WTC11 (cell line): ENCODE data around the gene SLCO1B1. TPM values are rescaled to one million over a fixed set of nuclear protein-coding genes. Genes with fewer than 3 reads are reported as not detected.

ENCODE experiments used
- ATAC-seq: fragments of 200-7000 bp; cut with Tn5 transposase; 2 replicates; pipeline ENCODE4 v1.10.0; 2021; ENCODE audit warnings: mild to moderate bottlenecking, moderate library complexity
- CTCF ChIA-PET: fragments of 300-600 bp; sonication (Branson Sonifier 250); formaldehyde crosslinking; loops from one replicate; lab custom pipeline; 2021; ENCODE audit warnings: antibody characterized with exemption; lab: Charles Lee
- POLR2A ChIA-PET: fragments of 350-600 bp; sonication (Branson Sonifier 250); formaldehyde crosslinking; loops from one replicate; lab custom pipeline; 2021; ENCODE audit warnings: antibody characterized with exemption; lab: Charles Lee
- DNase-seq: peaks from one replicate; pipeline ENCODE4 v3.0.0; 2021; ENCODE audit warnings: low spot score
- H3K27ac Mint-ChIP-seq: 2 replicates; pipeline ENCODE4 v1.8.0; 2021; ENCODE audit warnings: mixed read lengths
- H3K27me3 Mint-ChIP-seq: 2 replicates; pipeline ENCODE4 v1.8.0; 2021; ENCODE audit warnings: low read depth, mild to moderate bottlenecking, moderate library complexity, mixed read lengths
- H3K36me3 Mint-ChIP-seq: 2 replicates; pipeline ENCODE4 v1.8.0; 2021; ENCODE audit warnings: mixed read lengths
- H3K4me1 Mint-ChIP-seq: 2 replicates; pipeline ENCODE4 v1.8.0; 2022; ENCODE audit warnings: mixed read lengths
- H3K4me3 Mint-ChIP-seq: 2 replicates; pipeline ENCODE4 v1.8.0; 2021; ENCODE audit warnings: mild to moderate bottlenecking, moderate library complexity, mixed read lengths
- H3K9me3 Mint-ChIP-seq: 2 replicates; pipeline ENCODE4 v1.8.0; 2021; ENCODE audit warnings: mixed read lengths
- CREB1 ChIP-seq: sonication (generic); formaldehyde crosslinking; IDR thresholded peaks from 2 replicates; pipeline ENCODE4 v1.8.0; 2023; ENCODE audit warnings: mild to moderate bottlenecking, missing genetic modification reagents
- GTF2I ChIP-seq: fragments of 250-450 bp; sonication (Bioruptor Pico); conservative IDR thresholded peaks from 2 replicates; pipeline ENCODE4 v1.4.0; 2021; ENCODE audit warnings: mild to moderate bottlenecking
- MXD4 ChIP-seq: fragments of 250-450 bp; sonication (Bioruptor Pico); IDR thresholded peaks from 2 replicates; pipeline ENCODE4 v1.8.0; 2021; ENCODE audit warnings: mild to moderate bottlenecking, moderate library complexity, borderline replicate concordance
- NFYB ChIP-seq: sonication (generic); formaldehyde crosslinking; conservative IDR thresholded peaks from 2 replicates; pipeline ENCODE4 v1.8.0; 2022; ENCODE audit warnings: low read depth, missing genetic modification reagents
- TEAD1 ChIP-seq: sonication (generic); formaldehyde crosslinking; IDR thresholded peaks from 2 replicates; pipeline ENCODE4 v1.8.0; 2022; ENCODE audit warnings: mild to moderate bottlenecking, missing genetic modification reagents
- TEAD4 ChIP-seq: sonication (generic); formaldehyde crosslinking; IDR thresholded peaks from 2 replicates; pipeline ENCODE4 v1.8.0; 2022; ENCODE audit warnings: mild to moderate bottlenecking, missing genetic modification reagents
- ZNF317 ChIP-seq: sonication (generic); formaldehyde crosslinking; IDR thresholded peaks from 2 replicates; pipeline ENCODE4 v1.8.1; 2023; ENCODE audit warnings: low read depth, mild to moderate bottlenecking, moderate library complexity, missing genetic modification reagents, borderline replicate concordance
- total RNA-seq: library from RNA; stranded (reverse); gene quantifications from 3 replicates; pipeline ENCODE4 v1.2.3, GENCODE V29; 2021
- TF ChIP-seq, protein P1 (sequence below): fragments of 250-450 bp; sonication (Bioruptor Pico); IDR thresholded peaks from 2 replicates; pipeline ENCODE4 v1.9.0; 2021; ENCODE audit warnings: moderate library complexity, mild to moderate bottlenecking, inconsistent platforms, borderline replicate concordance
- TF ChIP-seq, protein P2 (sequence below): fragments of 250-450 bp; sonication (Bioruptor Pico); IDR thresholded peaks from 2 replicates; pipeline ENCODE4 v1.9.0; 2021; ENCODE audit warnings: mild to moderate bottlenecking
- TF ChIP-seq, protein P3 (sequence below): sonication (generic); formaldehyde crosslinking; IDR thresholded peaks from 2 replicates; pipeline ENCODE4 v1.8.1; 2023; ENCODE audit warnings: mild to moderate bottlenecking, missing genetic modification reagents
- TF ChIP-seq, protein P4 (sequence below): sonication (generic); formaldehyde crosslinking; IDR thresholded peaks from 2 replicates; pipeline ENCODE4 v1.8.0; 2022; ENCODE audit warnings: mild to moderate bottlenecking, missing genetic modification reagents
- TF ChIP-seq, protein P5 (sequence below): sonication (generic); formaldehyde crosslinking; IDR thresholded peaks from 2 replicates; pipeline ENCODE4 v1.8.1; 2023; ENCODE audit warnings: mild to moderate bottlenecking, missing genetic modification reagents, moderate library complexity
- TF ChIP-seq, protein P6 (sequence below): sonication (generic); formaldehyde crosslinking; IDR thresholded peaks from 2 replicates; pipeline ENCODE4 v1.8.1; 2022; ENCODE audit warnings: low read depth, mild to moderate bottlenecking, moderate library complexity, missing genetic modification reagents, borderline replicate concordance
- TF ChIP-seq, protein P7 (sequence below): sonication (generic); formaldehyde crosslinking; IDR thresholded peaks from 2 replicates; pipeline ENCODE4 v1.8.1; 2022; ENCODE audit warnings: low read depth, missing genetic modification reagents, borderline replicate concordance
- TF ChIP-seq, protein P8 (sequence below): sonication (generic); formaldehyde crosslinking; IDR thresholded peaks from 2 replicates; pipeline ENCODE4 v1.8.0; 2023; ENCODE audit warnings: mild to moderate bottlenecking, missing genetic modification reagents
- TF ChIP-seq, protein P9 (sequence below): sonication (generic); formaldehyde crosslinking; IDR thresholded peaks from 2 replicates; pipeline ENCODE4 v1.8.0; 2022; ENCODE audit warnings: mild to moderate bottlenecking, missing genetic modification reagents
- TF ChIP-seq, protein P10 (sequence below): sonication (generic); formaldehyde crosslinking; IDR thresholded peaks from 2 replicates; pipeline ENCODE4 v1.8.0; 2023; ENCODE audit warnings: missing genetic modification reagents, mild to moderate bottlenecking, borderline replicate concordance

The SLCO1B1 gene
- total RNA-seq, 1 experiment from 2014 or later, result 0.52 TPM

DNA sequence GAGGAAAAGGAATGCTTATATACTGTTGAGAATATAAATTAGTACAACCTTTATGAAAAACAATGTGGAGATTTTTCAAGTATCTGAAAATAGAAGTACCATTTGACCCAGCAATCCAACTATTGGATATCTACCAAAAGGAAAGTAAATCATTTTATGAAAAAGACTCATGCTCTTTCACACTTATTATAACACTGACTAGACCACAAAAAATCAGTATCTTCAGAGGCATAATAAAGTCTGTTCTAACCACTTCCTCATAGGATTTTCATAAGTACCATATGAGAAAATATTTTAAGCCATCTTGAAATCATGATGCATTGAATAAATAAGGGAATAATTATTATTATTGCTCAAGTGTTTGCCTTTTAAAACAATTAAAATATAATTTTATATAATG, 90.8 kb downstream of the SLCO1B1 start (continued):
- TF ChIP-seq, protein P1, sequence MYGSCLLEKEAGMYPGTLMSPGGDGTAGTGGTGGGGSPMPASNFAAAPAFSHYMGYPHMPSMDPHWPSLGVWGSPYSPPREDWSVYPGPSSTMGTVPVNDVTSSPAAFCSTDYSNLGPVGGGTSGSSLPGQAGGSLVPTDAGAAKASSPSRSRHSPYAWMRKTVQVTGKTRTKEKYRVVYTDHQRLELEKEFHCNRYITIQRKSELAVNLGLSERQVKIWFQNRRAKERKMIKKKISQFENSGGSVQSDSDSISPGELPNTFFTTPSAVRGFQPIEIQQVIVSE (CRISPR knock-in tag), result no peak
- TF ChIP-seq TEAD4 (no peak), ZNF317 (no peak)

DNA sequence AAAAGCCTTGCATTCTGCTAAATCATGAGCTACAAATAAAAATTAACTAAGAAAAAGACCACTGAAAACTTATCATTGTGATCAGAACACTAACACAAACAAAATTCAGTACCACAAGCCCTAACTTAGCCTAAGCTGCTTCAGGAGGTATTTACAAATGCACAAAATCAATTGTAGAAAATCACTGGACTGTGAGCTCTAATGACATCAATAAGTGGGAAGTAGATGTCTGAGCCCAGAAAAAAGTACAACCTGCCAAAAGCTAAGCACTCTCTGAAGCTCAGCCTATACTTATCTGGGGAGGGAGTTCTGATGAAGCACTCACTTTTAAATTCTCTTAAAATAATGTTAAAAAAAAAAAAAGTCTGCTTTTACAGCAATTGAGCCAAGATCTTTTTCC, 92.9 kb downstream of the SLCO1B1 start:
- TF ChIP-seq, protein P2, sequence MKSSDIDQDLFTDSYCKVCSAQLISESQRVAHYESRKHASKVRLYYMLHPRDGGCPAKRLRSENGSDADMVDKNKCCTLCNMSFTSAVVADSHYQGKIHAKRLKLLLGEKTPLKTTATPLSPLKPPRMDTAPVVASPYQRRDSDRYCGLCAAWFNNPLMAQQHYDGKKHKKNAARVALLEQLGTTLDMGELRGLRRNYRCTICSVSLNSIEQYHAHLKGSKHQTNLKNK, result no peak
- TF ChIP-seq, protein P3, sequence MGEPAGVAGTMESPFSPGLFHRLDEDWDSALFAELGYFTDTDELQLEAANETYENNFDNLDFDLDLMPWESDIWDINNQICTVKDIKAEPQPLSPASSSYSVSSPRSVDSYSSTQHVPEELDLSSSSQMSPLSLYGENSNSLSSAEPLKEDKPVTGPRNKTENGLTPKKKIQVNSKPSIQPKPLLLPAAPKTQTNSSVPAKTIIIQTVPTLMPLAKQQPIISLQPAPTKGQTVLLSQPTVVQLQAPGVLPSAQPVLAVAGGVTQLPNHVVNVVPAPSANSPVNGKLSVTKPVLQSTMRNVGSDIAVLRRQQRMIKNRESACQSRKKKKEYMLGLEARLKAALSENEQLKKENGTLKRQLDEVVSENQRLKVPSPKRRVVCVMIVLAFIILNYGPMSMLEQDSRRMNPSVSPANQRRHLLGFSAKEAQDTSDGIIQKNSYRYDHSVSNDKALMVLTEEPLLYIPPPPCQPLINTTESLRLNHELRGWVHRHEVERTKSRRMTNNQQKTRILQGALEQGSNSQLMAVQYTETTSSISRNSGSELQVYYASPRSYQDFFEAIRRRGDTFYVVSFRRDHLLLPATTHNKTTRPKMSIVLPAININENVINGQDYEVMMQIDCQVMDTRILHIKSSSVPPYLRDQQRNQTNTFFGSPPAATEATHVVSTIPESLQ (CRISPR knock-in tag), result no peak
- TF ChIP-seq, protein P4, sequence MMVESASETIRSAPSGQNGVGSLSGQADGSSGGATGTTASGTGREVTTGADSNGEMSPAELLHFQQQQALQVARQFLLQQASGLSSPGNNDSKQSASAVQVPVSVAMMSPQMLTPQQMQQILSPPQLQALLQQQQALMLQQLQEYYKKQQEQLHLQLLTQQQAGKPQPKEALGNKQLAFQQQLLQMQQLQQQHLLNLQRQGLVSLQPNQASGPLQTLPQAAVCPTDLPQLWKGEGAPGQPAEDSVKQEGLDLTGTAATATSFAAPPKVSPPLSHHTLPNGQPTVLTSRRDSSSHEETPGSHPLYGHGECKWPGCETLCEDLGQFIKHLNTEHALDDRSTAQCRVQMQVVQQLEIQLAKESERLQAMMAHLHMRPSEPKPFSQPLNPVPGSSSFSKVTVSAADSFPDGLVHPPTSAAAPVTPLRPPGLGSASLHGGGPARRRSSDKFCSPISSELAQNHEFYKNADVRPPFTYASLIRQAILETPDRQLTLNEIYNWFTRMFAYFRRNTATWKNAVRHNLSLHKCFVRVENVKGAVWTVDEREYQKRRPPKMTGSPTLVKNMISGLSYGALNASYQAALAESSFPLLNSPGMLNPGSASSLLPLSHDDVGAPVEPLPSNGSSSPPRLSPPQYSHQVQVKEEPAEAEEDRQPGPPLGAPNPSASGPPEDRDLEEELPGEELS (CRISPR knock-in tag), result no peak
- no peak for TF ChIP-seq TEAD1
- TF ChIP-seq, protein P5, sequence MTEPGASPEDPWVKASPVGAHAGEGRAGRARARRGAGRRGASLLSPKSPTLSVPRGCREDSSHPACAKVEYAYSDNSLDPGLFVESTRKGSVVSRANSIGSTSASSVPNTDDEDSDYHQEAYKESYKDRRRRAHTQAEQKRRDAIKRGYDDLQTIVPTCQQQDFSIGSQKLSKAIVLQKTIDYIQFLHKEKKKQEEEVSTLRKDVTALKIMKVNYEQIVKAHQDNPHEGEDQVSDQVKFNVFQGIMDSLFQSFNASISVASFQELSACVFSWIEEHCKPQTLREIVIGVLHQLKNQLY (CRISPR knock-in tag), result no peak
- no peak for TF ChIP-seq NFYB (CRISPR knock-in tag)
- no peak for TF ChIP-seq GTF2I (CRISPR knock-in tag)
- TF ChIP-seq, protein P6, sequence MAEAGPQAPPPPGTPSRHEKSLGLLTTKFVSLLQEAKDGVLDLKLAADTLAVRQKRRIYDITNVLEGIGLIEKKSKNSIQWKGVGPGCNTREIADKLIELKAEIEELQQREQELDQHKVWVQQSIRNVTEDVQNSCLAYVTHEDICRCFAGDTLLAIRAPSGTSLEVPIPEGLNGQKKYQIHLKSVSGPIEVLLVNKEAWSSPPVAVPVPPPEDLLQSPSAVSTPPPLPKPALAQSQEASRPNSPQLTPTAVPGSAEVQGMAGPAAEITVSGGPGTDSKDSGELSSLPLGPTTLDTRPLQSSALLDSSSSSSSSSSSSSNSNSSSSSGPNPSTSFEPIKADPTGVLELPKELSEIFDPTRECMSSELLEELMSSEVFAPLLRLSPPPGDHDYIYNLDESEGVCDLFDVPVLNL, result no peak
- TF ChIP-seq, protein P7, sequence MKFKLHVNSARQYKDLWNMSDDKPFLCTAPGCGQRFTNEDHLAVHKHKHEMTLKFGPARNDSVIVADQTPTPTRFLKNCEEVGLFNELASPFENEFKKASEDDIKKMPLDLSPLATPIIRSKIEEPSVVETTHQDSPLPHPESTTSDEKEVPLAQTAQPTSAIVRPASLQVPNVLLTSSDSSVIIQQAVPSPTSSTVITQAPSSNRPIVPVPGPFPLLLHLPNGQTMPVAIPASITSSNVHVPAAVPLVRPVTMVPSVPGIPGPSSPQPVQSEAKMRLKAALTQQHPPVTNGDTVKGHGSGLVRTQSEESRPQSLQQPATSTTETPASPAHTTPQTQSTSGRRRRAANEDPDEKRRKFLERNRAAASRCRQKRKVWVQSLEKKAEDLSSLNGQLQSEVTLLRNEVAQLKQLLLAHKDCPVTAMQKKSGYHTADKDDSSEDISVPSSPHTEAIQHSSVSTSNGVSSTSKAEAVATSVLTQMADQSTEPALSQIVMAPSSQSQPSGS, result no peak
- no peak for TF ChIP-seq CREB1
- no peak for TF ChIP-seq MXD4 (CRISPR knock-in tag)
- TF ChIP-seq, protein P8, sequence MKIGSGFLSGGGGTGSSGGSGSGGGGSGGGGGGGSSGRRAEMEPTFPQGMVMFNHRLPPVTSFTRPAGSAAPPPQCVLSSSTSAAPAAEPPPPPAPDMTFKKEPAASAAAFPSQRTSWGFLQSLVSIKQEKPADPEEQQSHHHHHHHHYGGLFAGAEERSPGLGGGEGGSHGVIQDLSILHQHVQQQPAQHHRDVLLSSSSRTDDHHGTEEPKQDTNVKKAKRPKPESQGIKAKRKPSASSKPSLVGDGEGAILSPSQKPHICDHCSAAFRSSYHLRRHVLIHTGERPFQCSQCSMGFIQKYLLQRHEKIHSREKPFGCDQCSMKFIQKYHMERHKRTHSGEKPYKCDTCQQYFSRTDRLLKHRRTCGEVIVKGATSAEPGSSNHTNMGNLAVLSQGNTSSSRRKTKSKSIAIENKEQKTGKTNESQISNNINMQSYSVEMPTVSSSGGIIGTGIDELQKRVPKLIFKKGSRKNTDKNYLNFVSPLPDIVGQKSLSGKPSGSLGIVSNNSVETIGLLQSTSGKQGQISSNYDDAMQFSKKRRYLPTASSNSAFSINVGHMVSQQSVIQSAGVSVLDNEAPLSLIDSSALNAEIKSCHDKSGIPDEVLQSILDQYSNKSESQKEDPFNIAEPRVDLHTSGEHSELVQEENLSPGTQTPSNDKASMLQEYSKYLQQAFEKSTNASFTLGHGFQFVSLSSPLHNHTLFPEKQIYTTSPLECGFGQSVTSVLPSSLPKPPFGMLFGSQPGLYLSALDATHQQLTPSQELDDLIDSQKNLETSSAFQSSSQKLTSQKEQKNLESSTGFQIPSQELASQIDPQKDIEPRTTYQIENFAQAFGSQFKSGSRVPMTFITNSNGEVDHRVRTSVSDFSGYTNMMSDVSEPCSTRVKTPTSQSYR (CRISPR knock-in tag), result no peak
- TF ChIP-seq, protein P9, sequence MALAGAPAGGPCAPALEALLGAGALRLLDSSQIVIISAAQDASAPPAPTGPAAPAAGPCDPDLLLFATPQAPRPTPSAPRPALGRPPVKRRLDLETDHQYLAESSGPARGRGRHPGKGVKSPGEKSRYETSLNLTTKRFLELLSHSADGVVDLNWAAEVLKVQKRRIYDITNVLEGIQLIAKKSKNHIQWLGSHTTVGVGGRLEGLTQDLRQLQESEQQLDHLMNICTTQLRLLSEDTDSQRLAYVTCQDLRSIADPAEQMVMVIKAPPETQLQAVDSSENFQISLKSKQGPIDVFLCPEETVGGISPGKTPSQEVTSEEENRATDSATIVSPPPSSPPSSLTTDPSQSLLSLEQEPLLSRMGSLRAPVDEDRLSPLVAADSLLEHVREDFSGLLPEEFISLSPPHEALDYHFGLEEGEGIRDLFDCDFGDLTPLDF (CRISPR knock-in tag), result no peak
- TF ChIP-seq, protein P10, sequence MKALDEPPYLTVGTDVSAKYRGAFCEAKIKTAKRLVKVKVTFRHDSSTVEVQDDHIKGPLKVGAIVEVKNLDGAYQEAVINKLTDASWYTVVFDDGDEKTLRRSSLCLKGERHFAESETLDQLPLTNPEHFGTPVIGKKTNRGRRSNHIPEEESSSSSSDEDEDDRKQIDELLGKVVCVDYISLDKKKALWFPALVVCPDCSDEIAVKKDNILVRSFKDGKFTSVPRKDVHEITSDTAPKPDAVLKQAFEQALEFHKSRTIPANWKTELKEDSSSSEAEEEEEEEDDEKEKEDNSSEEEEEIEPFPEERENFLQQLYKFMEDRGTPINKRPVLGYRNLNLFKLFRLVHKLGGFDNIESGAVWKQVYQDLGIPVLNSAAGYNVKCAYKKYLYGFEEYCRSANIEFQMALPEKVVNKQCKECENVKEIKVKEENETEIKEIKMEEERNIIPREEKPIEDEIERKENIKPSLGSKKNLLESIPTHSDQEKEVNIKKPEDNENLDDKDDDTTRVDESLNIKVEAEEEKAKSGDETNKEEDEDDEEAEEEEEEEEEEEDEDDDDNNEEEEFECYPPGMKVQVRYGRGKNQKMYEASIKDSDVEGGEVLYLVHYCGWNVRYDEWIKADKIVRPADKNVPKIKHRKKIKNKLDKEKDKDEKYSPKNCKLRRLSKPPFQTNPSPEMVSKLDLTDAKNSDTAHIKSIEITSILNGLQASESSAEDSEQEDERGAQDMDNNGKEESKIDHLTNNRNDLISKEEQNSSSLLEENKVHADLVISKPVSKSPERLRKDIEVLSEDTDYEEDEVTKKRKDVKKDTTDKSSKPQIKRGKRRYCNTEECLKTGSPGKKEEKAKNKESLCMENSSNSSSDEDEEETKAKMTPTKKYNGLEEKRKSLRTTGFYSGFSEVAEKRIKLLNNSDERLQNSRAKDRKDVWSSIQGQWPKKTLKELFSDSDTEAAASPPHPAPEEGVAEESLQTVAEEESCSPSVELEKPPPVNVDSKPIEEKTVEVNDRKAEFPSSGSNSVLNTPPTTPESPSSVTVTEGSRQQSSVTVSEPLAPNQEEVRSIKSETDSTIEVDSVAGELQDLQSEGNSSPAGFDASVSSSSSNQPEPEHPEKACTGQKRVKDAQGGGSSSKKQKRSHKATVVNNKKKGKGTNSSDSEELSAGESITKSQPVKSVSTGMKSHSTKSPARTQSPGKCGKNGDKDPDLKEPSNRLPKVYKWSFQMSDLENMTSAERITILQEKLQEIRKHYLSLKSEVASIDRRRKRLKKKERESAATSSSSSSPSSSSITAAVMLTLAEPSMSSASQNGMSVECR (CRISPR knock-in tag), result no peak
- ATAC-seq, result no peak
- POLR2A ChIA-PET, result no interaction called here

More for the DNA sequence above, 92.9 kb downstream of the SLCO1B1 start:
- Mint-ChIP-seq H3K4me1 (no peaks in the 10 kb centered on the region), H3K36me3 (no peaks in the 10 kb centered on the region), H3K4me3 (no peak overlapping the region), H3K27ac (no peak overlapping the region), H3K9me3 (peaks cover 5% of the 10 kb centered on the region; the same call in 1 of the 2 replicates), H3K27me3 (no peaks in the 10 kb centered on the region)
- no peak for DNase-seq
- CTCF ChIA-PET, result no interaction called here
